Fibroblast of skin of abdomen (primary cell): ENCODE data around the gene SERPINE1. TPM values are rescaled to one million over a fixed set of nuclear protein-coding genes. Genes with fewer than 3 reads are reported as not detected.
"Not testable (repeated sequence)": the region's sequence is repeated elsewhere in the genome, so short reads cannot be mapped to it uniquely, and the experiment has no call there.

Source experiments
- DNase-seq: peaks from one replicate; pipeline ENCODE4 v3.0.0-alpha.2; 2013
- polyA plus RNA-seq, 2 experiments: library from polyadenylated mRNA; unstranded; fragments of 120-200 nt; gene quantifications; one replicate each; pipeline ENCODE4 v1.2.1, GENCODE V29; 2013; ENCODE audit not compliant: insufficient read length in 2 of 2

SERPINE1 gene
- polyA plus RNA-seq (2013, experiment 1 of 2; ENCODE audit: insufficient read length) = 932 TPM
- polyA plus RNA-seq (2013, experiment 2 of 2; ENCODE audit: insufficient read length) = 915 TPM

DNA sequence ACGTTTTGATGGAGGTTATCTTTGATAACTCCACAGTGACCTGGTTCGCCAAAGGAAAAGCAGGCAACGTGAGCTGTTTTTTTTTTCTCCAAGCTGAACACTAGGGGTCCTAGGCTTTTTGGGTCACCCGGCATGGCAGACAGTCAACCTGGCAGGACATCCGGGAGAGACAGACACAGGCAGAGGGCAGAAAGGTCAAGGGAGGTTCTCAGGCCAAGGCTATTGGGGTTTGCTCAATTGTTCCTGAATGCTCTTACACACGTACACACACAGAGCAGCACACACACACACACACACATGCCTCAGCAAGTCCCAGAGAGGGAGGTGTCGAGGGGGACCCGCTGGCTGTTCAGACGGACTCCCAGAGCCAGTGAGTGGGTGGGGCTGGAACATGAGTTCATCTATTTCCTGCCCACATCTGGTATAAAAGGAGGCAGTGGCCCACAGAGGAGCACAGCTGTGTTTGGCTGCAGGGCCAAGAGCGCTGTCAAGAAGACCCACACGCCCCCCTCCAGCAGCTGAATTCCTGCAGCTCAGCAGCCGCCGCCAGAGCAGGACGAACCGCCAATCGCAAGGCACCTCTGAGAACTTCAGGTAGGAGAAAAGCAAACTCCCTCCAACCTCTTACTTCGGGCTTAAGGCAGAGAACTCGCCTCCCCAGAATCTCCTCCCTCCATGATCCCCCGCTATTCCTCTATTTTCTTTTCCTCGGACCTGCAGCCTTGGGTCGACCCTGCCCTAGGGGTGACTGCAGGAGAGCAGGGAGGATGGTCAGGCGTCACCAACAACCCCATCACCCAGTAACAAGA, at the start of gene SERPINE1:
SERPINE1 (plus strand) TSS at position 454 of the 809 bp plus-strand sequence. CDS start 1,290 bp downstream, outside the sequence.
- DNase-seq = peak; percentile 100

DNA sequence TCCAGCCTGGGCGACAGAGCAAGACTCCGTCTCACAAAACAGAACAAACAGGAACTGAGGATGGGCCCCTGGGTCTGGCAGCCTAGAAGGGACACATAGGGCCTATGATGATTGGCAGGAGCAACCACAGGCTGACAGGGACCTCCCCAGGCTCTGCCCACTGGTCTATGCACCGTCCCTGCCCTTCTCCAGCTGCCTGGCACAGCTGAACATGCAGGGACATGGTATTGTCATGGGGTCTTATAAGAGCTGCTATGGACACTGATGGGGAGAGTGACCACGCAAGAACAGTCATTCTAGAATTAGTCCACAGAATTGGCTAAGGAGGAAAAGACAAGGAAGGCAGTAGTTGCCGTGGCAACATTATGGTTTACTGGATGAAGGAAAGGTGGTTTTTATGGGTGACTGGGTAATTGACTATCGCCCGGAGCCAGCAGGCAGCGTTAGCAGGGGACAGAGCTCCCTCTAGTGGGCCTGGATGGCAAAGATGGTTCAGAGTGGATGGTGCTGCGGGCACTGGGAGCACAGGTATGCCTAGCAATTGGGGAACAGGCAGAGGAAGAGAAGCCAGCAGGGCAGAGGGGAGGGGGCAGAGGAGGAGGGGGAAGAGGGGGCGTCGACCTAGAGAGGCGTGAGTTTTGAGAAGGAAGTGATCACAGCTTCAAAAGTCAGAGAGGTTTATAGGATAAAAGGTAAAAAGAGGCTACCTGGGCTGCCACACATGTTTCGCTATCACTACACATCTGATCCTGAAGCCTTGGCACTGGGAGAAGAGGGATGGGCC, 49.4 kb upstream of the SERPINE1 start:
- peak; percentile 67 for DNase-seq

DNA sequence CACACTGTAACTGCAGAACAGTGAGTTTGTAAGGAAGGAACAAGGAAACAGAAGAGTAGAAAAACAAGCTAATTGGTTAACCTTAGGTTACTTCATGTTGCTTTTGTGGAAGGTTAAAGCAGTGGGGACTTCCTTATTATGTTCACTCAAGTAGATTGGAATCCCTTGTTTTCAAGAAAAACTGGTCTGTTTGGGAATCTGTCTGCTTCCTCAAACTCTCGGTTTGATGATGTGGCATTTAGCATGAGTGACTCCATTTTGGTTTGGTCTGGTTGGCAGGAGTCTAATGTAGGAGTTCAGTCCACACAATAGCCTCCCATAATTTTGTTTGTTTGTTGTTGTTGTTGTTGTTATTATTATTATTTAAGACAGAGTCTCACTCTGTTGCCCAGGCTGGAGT, 45.5 kb upstream of the SERPINE1 start:
- no peak for DNase-seq

DNA sequence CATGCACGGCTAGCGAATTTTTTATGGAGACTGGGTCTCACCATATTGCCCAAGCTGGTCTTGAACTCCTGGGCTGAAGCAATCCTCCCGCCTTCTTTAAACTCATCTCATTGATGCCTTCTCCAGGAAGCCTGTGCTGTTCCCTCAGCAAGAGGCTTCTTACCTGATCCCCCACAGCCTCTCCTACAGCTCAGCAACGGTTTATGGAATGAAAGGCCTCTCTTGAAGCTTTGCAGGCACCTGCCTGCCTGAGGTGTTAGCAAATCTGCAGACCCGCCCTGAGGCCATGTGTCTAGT, 42.1 kb upstream of the SERPINE1 start:
- no peak for DNase-seq

DNA sequence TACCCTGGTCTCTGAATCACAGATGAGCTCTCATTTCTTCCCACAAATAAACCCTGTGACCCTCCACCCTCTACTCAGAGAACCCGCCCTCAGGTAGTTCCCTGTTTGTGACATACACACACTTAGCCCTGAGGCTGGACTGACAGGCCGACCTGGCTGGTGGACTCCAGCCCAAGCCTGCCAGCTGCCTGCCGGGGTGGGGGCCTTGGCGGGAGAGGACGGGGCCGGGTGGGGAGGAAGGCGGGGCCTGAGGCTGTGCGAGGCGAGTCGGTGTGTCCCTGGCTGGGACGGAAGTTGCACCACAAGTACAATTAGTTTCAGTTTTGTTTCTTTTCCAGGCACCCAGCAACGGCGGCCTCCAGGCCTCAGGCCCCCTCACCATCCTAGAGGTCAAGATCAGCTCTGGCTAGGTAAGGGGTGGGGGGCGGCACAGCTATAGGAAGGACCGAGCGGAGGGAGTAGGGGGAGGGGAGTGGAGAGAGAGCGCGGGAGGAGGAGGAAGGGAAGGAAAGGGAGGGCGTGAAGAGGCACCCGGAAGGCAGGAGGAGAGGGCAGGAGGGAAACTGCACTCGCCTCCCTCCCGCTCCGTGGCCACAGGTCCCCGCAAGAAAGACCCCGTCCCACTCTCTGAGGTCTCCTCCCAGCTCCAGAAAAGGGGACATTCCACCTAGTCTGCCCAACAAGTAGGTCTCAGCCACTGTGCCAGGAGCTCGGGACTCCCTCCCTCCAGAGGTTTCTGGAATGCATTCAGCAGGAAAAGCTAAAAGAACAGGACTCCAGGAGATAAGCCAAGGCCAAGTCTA, 41.5 kb upstream of the SERPINE1 start, which contains the start of gene TRIM56:
TRIM56 (plus strand) TSS at position 320 of the 803 bp plus-strand sequence. CDS start 1,832 bp downstream, outside the sequence.
- peak; percentile 72 for DNase-seq

DNA sequence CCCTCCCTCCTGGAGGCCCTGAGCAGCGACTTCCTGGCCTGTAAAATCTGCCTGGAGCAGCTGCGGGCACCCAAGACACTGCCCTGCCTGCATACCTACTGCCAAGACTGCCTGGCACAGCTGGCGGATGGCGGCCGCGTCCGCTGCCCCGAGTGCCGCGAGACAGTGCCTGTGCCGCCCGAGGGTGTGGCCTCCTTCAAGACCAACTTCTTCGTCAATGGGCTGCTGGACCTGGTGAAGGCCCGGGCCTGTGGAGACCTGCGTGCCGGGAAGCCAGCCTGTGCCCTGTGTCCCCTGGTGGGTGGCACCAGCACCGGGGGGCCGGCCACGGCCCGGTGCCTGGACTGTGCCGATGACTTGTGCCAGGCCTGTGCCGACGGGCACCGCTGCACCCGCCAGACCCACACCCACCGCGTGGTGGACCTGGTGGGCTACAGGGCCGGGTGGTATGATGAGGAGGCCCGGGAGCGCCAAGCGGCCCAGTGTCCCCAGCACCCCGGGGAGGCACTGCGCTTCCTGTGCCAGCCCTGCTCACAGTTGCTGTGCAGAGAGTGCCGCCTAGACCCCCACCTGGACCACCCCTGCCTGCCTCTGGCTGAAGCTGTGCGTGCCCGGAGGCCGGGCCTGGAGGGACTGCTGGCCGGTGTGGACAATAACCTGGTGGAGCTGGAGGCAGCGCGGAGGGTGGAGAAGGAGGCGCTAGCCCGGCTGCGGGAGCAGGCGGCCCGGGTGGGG, 39.4 kb upstream of the SERPINE1 start:
- DNase-seq = no peak

DNA sequence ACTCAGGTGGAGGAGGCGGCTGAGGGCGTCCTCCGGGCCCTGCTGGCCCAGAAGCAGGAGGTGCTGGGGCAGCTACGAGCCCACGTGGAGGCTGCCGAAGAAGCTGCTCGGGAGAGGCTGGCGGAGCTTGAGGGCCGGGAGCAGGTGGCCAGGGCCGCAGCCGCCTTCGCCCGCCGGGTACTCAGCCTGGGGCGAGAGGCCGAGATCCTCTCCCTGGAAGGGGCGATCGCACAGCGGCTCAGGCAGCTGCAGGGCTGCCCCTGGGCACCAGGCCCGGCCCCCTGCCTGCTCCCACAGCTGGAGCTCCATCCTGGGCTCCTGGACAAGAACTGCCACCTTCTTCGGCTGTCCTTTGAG, 38.9 kb upstream of the SERPINE1 start:
- DNase-seq = no peak

DNA sequence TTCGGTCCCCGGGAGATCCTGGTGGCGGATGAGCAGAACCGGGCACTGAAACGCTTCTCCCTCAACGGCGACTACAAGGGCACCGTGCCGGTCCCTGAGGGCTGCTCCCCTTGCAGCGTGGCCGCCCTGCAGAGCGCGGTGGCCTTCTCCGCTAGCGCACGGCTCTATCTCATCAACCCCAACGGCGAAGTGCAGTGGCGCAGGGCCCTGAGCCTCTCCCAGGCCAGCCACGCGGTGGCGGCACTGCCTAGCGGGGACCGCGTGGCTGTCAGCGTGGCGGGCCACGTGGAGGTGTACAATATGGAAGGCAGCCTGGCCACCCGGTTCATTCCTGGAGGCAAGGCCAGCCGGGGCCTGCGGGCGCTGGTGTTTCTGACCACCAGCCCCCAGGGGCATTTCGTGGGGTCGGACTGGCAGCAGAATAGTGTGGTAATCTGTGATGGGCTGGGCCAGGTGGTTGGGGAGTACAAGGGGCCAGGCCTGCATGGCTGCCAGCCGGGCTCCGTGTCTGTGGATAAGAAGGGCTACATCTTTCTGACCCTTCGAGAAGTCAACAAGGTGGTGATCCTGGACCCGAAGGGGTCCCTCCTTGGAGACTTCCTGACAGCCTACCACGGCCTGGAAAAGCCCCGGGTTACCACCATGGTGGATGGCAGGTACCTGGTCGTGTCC, 37.9 kb upstream of the SERPINE1 start:
- DNase-seq = no peak

DNA sequence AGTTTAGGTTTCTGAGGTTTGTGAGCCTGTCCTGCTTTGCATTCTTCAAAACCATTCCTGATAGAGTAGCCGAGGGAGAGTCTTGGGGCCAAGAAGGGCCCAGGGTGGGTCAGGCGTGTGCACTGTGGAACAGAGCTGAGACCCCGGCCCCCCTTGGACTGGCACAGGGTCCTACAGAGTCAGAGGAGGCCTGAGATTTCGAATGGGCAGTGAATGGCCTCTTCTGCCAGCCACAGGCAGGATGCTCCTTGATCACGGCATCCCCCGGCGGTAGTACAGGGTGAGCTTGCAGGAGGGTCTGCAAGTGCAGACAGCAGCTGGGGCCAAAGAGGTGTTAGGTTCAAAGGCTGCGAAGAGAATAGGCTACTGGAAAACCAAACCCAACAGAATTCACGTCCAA, 37.0 kb upstream of the SERPINE1 start:
- no peak for DNase-seq

DNA sequence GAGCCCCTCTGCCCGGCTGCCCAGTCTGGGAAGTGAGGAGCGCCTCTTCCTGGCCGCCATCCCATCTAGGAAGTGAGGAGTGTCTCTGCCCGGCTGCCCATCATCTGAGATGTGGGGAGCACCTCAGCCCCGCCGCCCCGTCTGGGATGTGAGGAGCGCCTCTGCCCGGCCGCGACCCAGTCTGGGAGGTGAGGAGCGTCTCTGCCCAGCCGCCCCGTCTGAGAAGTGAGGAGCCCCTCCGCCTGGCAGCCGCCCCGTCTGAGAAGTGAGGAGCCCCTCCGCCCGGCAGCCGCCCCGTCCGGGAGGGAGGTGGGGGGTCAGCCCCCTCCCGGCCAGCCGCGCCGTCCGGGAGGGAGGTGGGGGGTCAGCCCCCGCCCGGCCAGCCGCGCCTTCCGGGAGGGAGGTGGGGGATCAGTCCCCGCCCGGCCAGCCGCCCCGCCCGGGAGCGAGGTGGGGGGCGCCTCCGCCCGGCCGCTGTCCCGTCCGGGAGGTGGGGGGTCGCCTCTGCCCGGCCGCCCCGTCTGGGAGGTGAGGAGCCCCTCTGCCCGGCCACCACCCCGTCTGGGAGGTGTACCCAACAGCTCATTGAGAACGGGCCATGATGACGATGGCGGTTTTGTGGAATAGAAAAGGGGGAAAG, 34.5 kb upstream of the SERPINE1 start:
- not testable (repeated sequence) for DNase-seq

DNA sequence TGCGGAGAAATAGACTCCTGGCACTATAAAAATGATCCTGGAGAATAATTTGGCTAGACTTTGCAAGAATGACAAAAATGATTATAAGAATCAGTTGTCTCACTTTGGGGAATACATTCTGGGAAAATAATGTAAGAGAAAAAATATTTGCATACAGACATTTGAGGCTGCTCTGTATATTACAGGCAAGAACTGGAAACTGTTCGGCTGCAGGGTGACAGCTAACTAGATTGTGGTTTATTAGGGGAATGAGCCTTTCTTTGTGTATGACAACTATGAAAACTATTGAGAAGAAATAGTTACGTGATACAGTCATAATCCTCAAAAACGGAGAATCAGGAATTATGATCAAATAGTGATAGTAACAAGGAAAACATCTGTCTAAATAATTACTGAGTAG, 33.0 kb upstream of the SERPINE1 start:
- DNase-seq = peak; percentile 95

DNA sequence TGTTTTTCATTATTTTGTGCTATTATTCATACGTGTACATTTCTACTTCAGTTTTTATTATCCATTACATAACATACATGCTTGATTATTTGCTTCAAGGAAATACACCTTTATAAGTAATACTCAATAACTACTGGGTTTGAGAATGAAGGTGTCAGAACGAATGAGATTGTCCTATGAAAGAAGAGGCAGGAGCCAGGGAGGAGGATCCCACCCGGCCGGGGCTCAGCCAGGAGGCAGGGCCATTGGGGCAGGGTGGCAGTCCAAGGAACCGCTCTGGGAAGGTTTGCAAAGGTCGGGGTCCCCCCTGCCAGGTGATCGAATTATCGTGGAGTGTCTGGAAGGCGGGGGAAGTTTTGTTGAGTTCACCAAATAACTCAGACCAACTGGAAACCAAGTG, 32.5 kb upstream of the SERPINE1 start:
- DNase-seq = no peak

DNA sequence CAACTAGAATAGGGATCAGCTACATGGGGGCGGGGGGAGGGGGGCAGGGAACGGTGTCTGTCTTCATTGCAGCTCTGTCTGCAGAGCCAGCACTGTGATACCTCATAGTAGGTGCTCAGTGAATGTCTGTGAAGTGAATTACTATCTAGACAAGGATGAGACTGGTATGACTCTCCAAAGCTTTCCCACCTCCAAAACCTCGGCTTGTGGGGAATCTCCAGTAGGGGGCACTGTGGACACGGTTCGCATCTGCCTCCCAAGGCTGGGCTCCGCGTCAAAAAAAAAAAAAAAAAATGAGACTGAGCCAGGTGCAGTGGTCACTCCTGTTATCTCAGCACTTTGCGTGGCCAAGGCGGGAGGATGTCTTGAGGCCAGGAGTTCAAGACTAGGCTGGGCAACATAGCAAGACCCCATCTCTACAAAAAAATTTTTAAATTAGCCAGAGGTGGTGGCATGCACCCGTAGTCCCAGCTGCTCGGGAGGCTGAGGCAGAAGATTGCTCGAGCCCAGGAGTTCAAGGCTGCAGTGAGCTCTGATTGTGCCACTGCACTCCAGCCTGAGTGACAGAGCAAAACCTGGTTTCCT, 32.0 kb upstream of the SERPINE1 start:
- DNase-seq = peak; percentile 67

DNA sequence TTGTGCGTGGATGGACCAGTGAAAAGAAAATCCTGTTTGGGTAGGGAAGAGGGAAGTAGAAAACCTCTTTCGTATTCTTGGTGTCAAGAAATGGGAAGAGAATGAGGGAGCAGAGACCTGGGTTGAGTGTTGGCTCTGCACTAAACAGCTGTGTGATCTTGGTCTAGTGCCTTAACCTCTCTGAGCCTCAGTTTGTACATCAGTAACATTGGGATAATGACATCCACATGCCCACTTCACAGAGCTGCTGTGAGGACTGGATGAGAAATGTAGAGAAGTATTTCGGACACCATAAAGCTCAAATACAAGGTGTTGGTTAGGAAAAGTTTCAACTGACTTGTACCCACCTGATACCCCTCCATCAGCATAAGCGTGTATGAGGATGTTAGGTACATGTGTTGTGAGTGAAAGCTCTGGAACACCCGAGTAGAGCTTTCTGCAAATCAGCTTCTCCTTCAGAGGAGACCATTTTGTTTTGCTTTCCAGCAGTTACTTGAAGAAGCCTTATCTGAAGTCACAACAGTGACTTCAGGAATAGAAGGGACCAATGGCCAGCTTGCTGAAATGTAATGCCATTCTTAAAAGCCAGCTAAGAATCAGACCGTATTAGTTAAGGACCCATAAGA, 30.5 kb upstream of the SERPINE1 start:
- no peak for DNase-seq

DNA sequence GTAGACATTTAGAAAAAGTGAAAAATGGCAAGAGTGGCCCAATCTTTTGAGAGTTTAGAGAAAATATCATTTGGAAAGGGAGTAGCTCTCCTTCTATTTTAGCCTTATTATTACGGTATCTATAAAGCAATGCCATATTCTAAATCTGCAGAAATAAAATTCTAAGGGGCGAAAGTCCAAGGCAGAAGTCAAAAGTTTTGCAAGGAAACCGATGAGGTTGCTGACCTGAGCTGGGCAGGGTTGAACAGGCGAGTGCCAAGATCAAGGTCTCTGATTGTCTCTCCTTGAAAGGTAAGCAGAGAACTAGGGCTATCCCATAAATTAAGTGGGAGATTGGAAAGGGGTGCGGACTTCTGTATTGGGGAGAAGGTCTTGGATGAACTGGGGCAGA, 30.0 kb upstream of the SERPINE1 start:
- no peak for DNase-seq

DNA sequence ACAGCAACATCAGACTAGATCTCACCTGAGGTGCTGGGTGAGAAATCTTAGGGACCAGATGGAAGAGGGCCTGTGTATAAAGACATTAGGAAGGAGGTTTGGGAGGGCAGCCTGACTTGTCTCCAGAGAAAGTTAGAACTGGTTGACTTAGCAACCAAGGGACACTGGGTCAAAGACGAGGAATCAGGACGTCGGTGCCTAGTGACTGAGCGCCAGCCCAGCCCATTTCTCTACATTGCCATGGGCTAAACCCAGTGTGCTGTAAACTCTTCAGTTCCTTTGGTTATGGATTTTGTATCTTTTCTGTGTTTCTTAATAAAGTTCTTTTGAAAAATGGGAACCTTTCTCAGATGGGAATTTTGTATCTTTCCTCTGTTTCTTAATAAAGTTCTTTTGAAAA, 29.3 kb upstream of the SERPINE1 start:
- no peak for DNase-seq

DNA sequence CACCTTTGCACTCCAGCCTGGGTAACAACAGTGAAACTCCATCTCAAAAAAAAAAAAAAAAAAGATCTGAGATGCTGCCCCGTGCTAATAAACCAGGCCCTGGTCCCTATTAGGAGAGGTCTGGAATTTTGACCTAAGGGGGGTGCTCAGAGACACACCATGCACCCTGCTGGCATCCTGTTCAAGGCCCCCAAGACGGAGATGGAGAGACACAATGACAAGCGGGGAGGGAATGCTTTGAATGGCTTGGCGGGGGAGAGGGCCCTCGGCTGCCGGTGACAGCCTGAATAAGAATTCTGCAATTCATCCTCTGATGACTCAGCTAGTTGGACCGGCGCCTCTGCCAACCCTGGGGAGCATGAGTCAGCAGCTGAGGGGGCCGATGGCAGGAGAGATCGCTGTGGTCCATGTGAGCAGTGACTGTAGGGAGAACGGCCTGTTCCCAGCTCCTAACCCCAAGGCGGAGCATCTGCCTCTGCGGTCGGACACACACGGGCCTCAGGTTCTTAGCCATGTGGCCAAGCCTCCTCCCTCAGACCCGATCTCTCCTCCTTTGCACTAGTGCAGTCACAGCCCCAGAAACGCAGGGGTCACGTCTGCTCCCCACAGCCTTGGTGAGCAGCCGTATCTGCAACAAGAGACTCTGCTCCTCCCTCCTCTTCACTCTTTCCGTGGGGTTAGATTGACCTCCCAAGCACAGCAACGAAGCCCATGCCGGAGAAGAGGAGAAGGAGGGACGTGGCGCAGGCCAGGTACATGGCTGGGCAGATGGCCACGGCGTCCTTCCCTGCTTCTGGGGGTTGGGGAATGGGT, 26.7 kb upstream of the SERPINE1 start:
- DNase-seq = peak; percentile 99

DNA sequence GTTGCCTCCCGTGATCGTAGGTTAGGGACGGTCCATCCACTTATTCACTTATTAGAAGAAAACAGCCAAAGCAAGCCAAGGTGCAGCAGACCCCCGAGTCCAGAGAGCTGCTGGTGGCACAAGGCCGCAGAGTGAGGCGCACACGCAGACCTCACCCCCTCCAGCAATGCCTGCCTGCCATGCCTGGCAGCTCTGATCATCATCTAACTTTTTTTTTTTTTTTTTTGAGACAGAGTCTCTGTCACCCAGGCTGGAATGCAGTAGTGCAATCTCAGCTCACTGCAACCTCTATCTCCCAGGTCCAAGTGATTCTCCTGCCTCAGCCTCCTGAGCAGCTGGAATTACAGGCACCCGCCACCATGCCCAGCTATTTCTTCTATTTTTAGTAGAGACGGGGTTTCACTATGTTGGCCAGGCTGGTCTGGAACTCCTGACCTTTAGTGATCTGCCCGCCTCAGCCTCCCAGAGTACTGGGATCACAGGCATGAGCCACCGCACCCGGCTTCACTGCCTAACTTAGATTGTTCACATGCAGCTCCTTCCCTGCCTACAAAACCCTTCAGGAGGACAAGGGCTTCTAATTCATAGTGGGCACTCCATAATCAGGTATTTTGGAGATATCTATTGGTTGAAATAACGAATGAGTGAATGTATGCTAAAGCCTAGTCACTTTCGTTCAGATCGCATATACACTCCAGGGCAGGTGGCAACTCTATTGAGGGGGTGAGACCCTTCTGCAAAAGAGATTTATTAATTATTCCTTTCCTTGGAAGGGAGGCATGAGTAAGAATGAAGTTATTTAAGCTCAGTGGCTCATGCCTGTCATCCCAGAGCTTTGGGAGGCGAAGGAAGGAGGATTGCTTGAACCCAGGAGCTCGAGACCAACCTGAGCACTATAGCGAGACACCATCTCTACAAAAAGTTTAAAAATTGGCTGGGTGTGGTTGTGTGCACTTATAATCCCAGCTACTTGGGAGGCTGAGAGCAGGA, 25.8 kb upstream of the SERPINE1 start:
- no peak for DNase-seq
